Mucosa of descending colon (tissue), 3 donors: ENCODE results near the gene RAD50. TPM values are rescaled to one million over a fixed set of nuclear protein-coding genes. Genes with fewer than 3 reads are reported as not detected.
"Not testable (repeated sequence)": the region's sequence is repeated elsewhere in the genome, so short reads cannot be mapped to it uniquely, and the experiment has no call there.

Experiments used
- ATAC-seq: fragments of 200-7000 bp; cut with Tn5 transposase; one replicate; pipeline ENCODE4 v1.9.1; 2020; ENCODE audit warnings: mild to moderate bottlenecking, moderate library complexity
- DNase-seq, 3 donors: peaks; one replicate each; pipeline ENCODE4 v3.0.0-alpha.2; 2020
- H3K36me3 ChIP-seq: fragments of 200-600 bp; one replicate; pipeline ENCODE4 v1.8.0; 2021; ENCODE audit warnings: low read depth, mild to moderate bottlenecking
- H3K4me1 ChIP-seq: fragments of 200-600 bp; one replicate; pipeline ENCODE4 v1.8.0; 2021; ENCODE audit warnings: low read depth, mild to moderate bottlenecking
- H3K4me3 ChIP-seq: fragments of 200-600 bp; one replicate; pipeline ENCODE4 v1.8.0; 2021; ENCODE audit warnings: mild to moderate bottlenecking
- H3K9me3 ChIP-seq: fragments of 200-600 bp; one replicate; pipeline ENCODE4 v1.8.0; 2021; ENCODE audit warnings: mild to moderate bottlenecking
- CTCF ChIP-seq: fragments of 200-600 bp; IDR thresholded peaks from one replicate; pipeline ENCODE4 v1.8.0; 2022; ENCODE audit warnings: antibody characterized with exemption, mild to moderate bottlenecking
- intact Hi-C, 2 donors: fragments of 100-400 bp; cut with DNase I in 1 of 2; cut with micrococcal nuclease in 1 of 2; formaldehyde crosslinking; loops; one replicate each; pipeline versions ENCODE4 v1.11.0 to v1.11.1; 2022; cut with DNase I, micrococcal nuclease
- total RNA-seq, 3 donors: library from RNA; stranded (reverse); fragmentation: NEBNext Ultra II Directional in 2 of 3; extraction: Animal tissue kit (Norgen Biotek cat#: 25700) in 2 of 3; gene quantifications; one replicate each; pipeline versions ENCODE4 v1.2.1 to v1.2.4, GENCODE V29; 2021 to 2023
- donor health status: DM: no; HTN: no; CAD: no; lungs with moderate emphysema.
- donor health status: DM: no; HTN: no; CAD: no.
- donor health status: DM: no; HTN: yes; CAD: no.

Gene RAD50
- total RNA-seq, 3 donors from 2014 or later = 35.3 to 43.8 (median 36.1) TPM

GRCh38 chr5:132547269-132547668, 9.5 kb upstream of the RAD50 start:
- TF ChIP-seq CTCF = no peak
- no peak for DNase-seq
- no peaks in the 10 kb centered on the region for H3K4me1 ChIP-seq
- ATAC-seq = no peak
- no peaks in the 10 kb centered on the region for H3K36me3 ChIP-seq
- intact Hi-C loops = no loop called here
- no peak overlapping the region for H3K4me3 ChIP-seq
- no peaks in the 10 kb centered on the region for H3K9me3 ChIP-seq

GRCh38 chr5:132548834-132549233, 7.9 kb upstream of the RAD50 start:
- ATAC-seq = not testable (repeated sequence)

GRCh38 chr5:132549576-132549975, 7.2 kb upstream of the RAD50 start:
- Histone ChIP-seq H3K9me3 (no peaks in the 10 kb centered on the region), H3K4me3 (no peak overlapping the region), H3K36me3 (no peaks in the 10 kb centered on the region), H3K4me1 (no peaks in the 10 kb centered on the region)
- ATAC-seq = no peak
- no peak for TF ChIP-seq CTCF
- DNase-seq = no peak
- intact Hi-C loops = no loop called here

More at GRCh38 chr5:132548834-132549233, 7.9 kb upstream of the RAD50 start:
- intact Hi-C loops, H3K9me3 ChIP-seq, H3K4me3 ChIP-seq, DNase-seq, H3K36me3 ChIP-seq, H3K4me1 ChIP-seq: not testable (repeated sequence)

- DNase-seq (no peak), ATAC-seq (peak; percentile 2)
- H3K4me1 ChIP-seq = peaks cover 8% of the 10 kb centered on the region
- intact Hi-C loops = no loop called here
- peak overlapping the region; percentile 43 for H3K4me3 ChIP-seq
- TF ChIP-seq CTCF = no peak
- no peaks in the 10 kb centered on the region for H3K9me3 ChIP-seq
- H3K36me3 ChIP-seq = no peaks in the 10 kb centered on the region
These were observed 519 bp upstream of the RAD50 start for GRCh38 chr5:132556153-132556762.

GRCh38 chr5:132557478-132558172, 848 bp downstream of the RAD50 start:
- H3K4me3 ChIP-seq = peak overlapping the region; percentile 43
- no peaks in the 10 kb centered on the region for H3K9me3 ChIP-seq
- peak; percentile 77 to 82 (median 79) for DNase-seq
- intact Hi-C loops = no loop called here
- peaks cover 8% of the 10 kb centered on the region for H3K4me1 ChIP-seq
- H3K36me3 ChIP-seq = no peaks in the 10 kb centered on the region
- ATAC-seq = peak; percentile 92
- TF ChIP-seq CTCF = no peak

- TF ChIP-seq CTCF = no peak
- ATAC-seq (no peak), DNase-seq (no peak)
- H3K36me3 ChIP-seq = no peaks in the 10 kb centered on the region
- peaks cover 6% of the 10 kb centered on the region for H3K9me3 ChIP-seq
- no peak overlapping the region for H3K4me3 ChIP-seq
- intact Hi-C loops = no loop called here
- peaks cover 8% of the 10 kb centered on the region for H3K4me1 ChIP-seq
These were observed 2.7 kb downstream of the RAD50 start for GRCh38 chr5:132559383-132560060.
